Neural cell (in vitro differentiated cells): Measurements from ENCODE around the gene ADGRG1.

Source experiments
- EZH2 ChIP-seq: fragments of 200-600, 300-800 bp; shearing (Covaris generic), sonication (generic); IDR thresholded peaks from 2 replicates; pipeline ENCODE4 v1.6.1; 2014; ENCODE audit warnings: antibody characterized with exemption, low read length, borderline replicate concordance, mild to moderate bottlenecking; ENCODE audit not compliant: insufficient read depth, poor library complexity, severe bottlenecking
- POLR2AphosphoS5 ChIP-seq: IDR thresholded peaks from 2 replicates; pipeline ENCODE4 v1.6.1; 2012
- SMC3 ChIP-seq: fragments of 450-650 bp; conservative IDR thresholded peaks from 2 replicates; pipeline ENCODE4 v1.6.1; 2014; ENCODE audit warnings: antibody characterized with exemption, mild to moderate bottlenecking, moderate library complexity; ENCODE audit not compliant: poor library complexity
- TAF1 ChIP-seq: IDR thresholded peaks from 2 replicates; pipeline ENCODE4 v1.6.1; 2012; ENCODE audit warnings: low read depth
- TF ChIP-seq, protein P1 (sequence below): fragments of 450-650 bp; IDR thresholded peaks from 2 replicates; pipeline ENCODE4 v1.5.1; 2014; ENCODE audit warnings: antibody characterized with exemption, mild to moderate bottlenecking, moderate library complexity; ENCODE audit not compliant: poor library complexity, severe bottlenecking

GRCh38 chr16:57627184-57627871 is 1.1 kb upstream of the ADGRG1 start:
- TF ChIP-seq, protein P1, sequence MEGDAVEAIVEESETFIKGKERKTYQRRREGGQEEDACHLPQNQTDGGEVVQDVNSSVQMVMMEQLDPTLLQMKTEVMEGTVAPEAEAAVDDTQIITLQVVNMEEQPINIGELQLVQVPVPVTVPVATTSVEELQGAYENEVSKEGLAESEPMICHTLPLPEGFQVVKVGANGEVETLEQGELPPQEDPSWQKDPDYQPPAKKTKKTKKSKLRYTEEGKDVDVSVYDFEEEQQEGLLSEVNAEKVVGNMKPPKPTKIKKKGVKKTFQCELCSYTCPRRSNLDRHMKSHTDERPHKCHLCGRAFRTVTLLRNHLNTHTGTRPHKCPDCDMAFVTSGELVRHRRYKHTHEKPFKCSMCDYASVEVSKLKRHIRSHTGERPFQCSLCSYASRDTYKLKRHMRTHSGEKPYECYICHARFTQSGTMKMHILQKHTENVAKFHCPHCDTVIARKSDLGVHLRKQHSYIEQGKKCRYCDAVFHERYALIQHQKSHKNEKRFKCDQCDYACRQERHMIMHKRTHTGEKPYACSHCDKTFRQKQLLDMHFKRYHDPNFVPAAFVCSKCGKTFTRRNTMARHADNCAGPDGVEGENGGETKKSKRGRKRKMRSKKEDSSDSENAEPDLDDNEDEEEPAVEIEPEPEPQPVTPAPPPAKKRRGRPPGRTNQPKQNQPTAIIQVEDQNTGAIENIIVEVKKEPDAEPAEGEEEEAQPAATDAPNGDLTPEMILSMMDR = peak; percentile 32
- TF ChIP-seq EZH2 (no peak), SMC3 (no peak), POLR2AphosphoS5 (no peak), TAF1 (no peak)
